ENCODE measurements around the gene RRBP1.
A peak's percentile ranks its signal among the peaks of the same experiment; 100 is the strongest.

RRBP1 gene

DNA sequence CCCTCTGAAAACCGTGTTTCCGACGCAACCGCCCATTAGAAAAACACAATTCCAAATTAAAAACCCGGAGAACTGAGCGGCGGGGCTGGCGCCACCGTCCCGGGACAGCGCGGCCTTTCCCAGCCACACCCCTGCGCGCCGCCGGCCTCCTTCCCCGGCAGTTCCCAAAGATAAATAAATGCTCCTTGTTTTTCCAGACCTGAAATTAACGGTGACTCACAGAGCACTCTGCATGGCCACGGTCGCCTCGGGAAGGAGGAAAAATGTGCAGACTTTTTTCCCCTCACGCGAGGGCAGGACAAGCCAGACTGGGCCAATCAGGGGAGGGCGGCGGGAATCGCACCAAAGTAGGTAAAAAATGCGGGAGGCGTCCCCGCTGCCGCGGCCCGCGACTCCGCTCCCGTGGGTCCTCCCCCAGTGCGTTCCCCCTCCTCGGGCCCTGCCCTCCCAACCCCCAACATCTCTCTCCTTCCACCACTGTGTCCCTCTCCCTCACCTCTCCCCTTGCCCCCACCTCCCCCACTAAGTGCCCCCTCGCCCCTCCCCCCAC lies 113.0 kb downstream of the RRBP1 start:
- TF ChIP-seq POLR2AphosphoS5 (IDR thresholded peaks at IDR 0.05; ENCODE audit: low read depth, low read length) = 0 out of 2 replicates have a peak, but pooled peaks have one; percentile 31
- TF ChIP-seq FOXP2 (optimal IDR thresholded peaks at IDR 0.05; ENCODE audit: borderline replicate concordance, extremely low read depth, extremely low read length, insufficient read depth) = no peak
- peak; percentile 15; the same call in 1 of the 2 replicates for TF ChIP-seq TAF1 (IDR thresholded peaks at IDR 0.05; ENCODE audit: borderline replicate concordance, insufficient read depth, low read length)
- no peak for TF ChIP-seq SIN3A (IDR thresholded peaks at IDR 0.05; ENCODE audit: borderline replicate concordance, insufficient read depth, low read length)

DNA sequence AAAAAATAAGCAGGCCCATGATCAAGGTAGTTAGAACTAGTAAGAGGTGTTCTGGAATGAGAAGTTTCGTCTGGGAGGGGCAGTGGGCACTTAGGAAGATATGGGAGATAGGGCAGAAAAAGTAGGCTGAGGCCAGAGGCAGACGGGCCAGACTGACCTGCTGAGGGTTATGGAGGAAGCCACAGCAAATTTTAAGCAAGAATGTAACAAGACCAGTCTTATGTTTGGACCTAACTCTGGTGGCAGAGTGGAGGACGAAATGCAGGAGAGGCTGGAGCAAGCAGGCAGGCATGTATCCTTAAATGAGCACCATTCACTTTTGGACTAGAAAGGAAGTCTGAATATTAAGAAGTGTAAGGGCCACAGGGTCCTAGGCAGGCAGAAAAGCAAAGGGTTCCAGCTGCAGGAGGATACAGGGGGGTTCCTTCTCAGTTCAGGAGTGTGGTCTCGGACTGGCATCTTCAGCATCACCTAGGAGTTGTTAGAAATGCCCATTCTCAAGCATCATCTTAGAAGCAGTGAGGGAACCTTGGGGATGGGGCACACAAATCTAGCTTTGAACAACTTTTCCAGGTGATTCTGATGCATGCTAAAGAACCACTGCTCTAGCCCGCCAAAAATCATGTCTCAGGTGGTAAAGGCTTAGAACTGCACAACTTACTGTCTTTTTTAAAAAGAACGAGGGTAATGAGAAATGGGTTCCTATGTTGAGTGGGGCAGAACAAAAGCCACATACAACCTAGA lies 113.8 kb downstream of the RRBP1 start:
- TF ChIP-seq SIN3A (IDR thresholded peaks at IDR 0.05; ENCODE audit: borderline replicate concordance, insufficient read depth, low read length) (no peak), POLR2AphosphoS5 (IDR thresholded peaks at IDR 0.05; ENCODE audit: low read depth, low read length) (no peak), FOXP2 (optimal IDR thresholded peaks at IDR 0.05; ENCODE audit: borderline replicate concordance, extremely low read depth, extremely low read length, insufficient read depth) (no peak)

DNA sequence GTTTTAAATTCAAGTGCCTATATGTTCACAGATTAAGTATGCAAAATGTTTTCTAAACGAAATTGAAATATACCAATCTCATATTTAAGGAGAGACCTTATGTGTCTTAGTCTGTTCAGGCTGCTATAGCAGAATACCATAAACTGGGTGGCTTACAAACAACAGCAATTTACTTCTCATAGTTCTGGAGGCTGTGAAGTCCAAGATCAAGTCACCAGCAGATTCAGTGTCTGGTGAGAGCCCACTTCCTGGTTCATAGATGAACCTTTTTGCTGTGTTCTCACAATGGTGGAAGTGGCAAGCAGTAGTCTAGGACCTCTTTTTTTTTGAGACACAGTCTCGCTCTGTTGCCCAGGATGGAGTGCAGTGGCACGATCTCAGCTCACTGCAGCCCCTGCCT lies 115.7 kb downstream of the RRBP1 start:
- TF ChIP-seq FOXP2 (optimal IDR thresholded peaks at IDR 0.05; ENCODE audit: borderline replicate concordance, extremely low read depth, extremely low read length, insufficient read depth) (no peak), SIN3A (IDR thresholded peaks at IDR 0.05; ENCODE audit: borderline replicate concordance, insufficient read depth, low read length) (no peak), TAF1 (IDR thresholded peaks at IDR 0.05; ENCODE audit: borderline replicate concordance, insufficient read depth, low read length) (no peak), POLR2AphosphoS5 (IDR thresholded peaks at IDR 0.05; ENCODE audit: low read depth, low read length) (no peak)
- TF ChIP-seq, protein P1, sequence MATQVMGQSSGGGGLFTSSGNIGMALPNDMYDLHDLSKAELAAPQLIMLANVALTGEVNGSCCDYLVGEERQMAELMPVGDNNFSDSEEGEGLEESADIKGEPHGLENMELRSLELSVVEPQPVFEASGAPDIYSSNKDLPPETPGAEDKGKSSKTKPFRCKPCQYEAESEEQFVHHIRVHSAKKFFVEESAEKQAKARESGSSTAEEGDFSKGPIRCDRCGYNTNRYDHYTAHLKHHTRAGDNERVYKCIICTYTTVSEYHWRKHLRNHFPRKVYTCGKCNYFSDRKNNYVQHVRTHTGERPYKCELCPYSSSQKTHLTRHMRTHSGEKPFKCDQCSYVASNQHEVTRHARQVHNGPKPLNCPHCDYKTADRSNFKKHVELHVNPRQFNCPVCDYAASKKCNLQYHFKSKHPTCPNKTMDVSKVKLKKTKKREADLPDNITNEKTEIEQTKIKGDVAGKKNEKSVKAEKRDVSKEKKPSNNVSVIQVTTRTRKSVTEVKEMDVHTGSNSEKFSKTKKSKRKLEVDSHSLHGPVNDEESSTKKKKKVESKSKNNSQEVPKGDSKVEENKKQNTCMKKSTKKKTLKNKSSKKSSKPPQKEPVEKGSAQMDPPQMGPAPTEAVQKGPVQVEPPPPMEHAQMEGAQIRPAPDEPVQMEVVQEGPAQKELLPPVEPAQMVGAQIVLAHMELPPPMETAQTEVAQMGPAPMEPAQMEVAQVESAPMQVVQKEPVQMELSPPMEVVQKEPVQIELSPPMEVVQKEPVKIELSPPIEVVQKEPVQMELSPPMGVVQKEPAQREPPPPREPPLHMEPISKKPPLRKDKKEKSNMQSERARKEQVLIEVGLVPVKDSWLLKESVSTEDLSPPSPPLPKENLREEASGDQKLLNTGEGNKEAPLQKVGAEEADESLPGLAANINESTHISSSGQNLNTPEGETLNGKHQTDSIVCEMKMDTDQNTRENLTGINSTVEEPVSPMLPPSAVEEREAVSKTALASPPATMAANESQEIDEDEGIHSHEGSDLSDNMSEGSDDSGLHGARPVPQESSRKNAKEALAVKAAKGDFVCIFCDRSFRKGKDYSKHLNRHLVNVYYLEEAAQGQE (IDR thresholded peaks at IDR 0.05; ENCODE audit: insufficient read depth in 1 of 2, low read depth in 2 of 2, low read length in 2 of 2) = no peak

DNA sequence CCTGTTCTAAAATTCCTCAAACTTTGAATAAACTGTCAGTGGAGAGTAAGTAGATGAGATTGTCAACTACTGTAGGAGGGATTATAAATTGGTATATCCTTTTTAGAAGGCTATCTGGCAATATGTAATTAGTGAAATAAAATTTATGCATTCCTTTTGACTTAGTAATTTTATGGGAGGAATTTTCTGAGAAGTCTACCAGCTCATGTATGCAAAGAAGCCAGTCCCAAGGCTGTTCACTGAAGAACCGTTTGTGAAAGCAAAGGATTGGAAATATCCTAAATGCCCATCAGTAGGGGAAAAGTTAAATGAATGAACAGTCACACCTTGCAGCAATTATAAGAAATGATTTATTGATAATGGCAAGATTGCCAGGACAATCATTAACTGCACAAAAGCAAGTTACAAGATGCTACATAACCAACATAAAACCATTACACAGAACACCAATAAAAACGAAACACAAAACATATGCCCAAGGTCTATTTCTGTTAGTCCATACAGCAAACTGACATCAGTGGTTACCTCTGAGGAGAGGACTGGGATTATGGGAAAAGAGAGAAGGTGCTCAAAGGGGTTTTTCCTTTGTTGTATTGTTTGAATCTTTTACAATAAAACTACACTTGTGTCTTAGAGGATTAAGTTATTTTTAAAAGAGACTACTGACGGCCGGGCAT lies 116.7 kb downstream of the RRBP1 start:
- TF ChIP-seq SIN3A (IDR thresholded peaks at IDR 0.05; ENCODE audit: borderline replicate concordance, insufficient read depth, low read length) = no peak
- TF ChIP-seq, protein P1 (IDR thresholded peaks at IDR 0.05; ENCODE audit: insufficient read depth in 1 of 2, low read depth in 2 of 2, low read length in 2 of 2) = no peak
- no peak for TF ChIP-seq TAF1 (IDR thresholded peaks at IDR 0.05; ENCODE audit: borderline replicate concordance, insufficient read depth, low read length)
- no peak for TF ChIP-seq POLR2AphosphoS5 (IDR thresholded peaks at IDR 0.05; ENCODE audit: low read depth, low read length)
- no peak for TF ChIP-seq FOXP2 (optimal IDR thresholded peaks at IDR 0.05; ENCODE audit: borderline replicate concordance, extremely low read depth, extremely low read length, insufficient read depth)
